Erythroblast (primary cell): Measurements from ENCODE around the gene COL5A1.

ENCODE experiments used
- GATA1 ChIP-seq: IDR thresholded peaks from 2 replicates; pipeline ENCODE4 v1.6.1; 2011; ENCODE audit warnings: low read depth, mild to moderate bottlenecking, control low read depth, low read length, moderate library complexity
- POLR2A ChIP-seq: IDR thresholded peaks from 2 replicates; pipeline ENCODE4 v1.6.1; 2011; ENCODE audit warnings: mild to moderate bottlenecking, low read length

- TF ChIP-seq POLR2A = no peak
- TF ChIP-seq GATA1 = no peak
These were observed 18.1 kb downstream of the COL5A1 start for GRCh38 chr9:134659688-134660131.
